B cell (primary cell): Measurements from ENCODE around the gene ALKBH7. TPM values are rescaled to one million over a fixed set of nuclear protein-coding genes. Genes with fewer than 3 reads are reported as not detected.

Experiments used
- ATAC-seq: fragments of 200-7000 bp; cut with Tn5 transposase; one replicate; pipeline ENCODE4 v1.10.0; 2021; ENCODE audit warnings: low read depth, mild to moderate bottlenecking, moderate number of reproducible peaks, moderate library complexity
- CTCF ChIA-PET: fragments of 350-600 bp; sonication (Branson Sonifier 250); formaldehyde crosslinking; loops from one replicate; lab custom pipeline; 2021; ENCODE audit warnings: antibody characterized with exemption, inconsistent platforms; lab: Charles Lee
- POLR2A ChIA-PET: fragments of 350-600 bp; sonication (Branson Sonifier 250); formaldehyde crosslinking; loops from one replicate; lab custom pipeline; 2021; ENCODE audit warnings: antibody characterized with exemption; lab: Charles Lee
- DNase-seq: peaks from one replicate; pipeline ENCODE4 v3.0.0; 2013
- H2AFZ ChIP-seq: 2 replicates; pipeline ENCODE4 v1.6.1; 2012; ENCODE audit warnings: mild to moderate bottlenecking, low read depth, low read length; ENCODE audit not compliant: insufficient read depth, poor library complexity, severe bottlenecking
- H3K27ac ChIP-seq, 2 donors: 1 replicate in 1 of 2; 2 replicates in 1 of 2; pipeline ENCODE4 v1.5.1; 2012 to 2013; ENCODE audit warnings: low read length in 2 of 2, mild to moderate bottlenecking in 2 of 2, moderate library complexity in 1 of 2
- H3K27me3 ChIP-seq, 4 experiments: fragments of 200-600 bp in 1 of 4; sonication (generic) in 1 of 4; replicated peaks in 1 of 4; 1 replicate in 2 of 4; 2 replicates in 2 of 4; pipeline versions ENCODE4 v1.6.1 to v1.7.0; 2013 to 2016; ENCODE audit warnings: low read length in 3 of 4, mild to moderate bottlenecking in 2 of 4, mixed read lengths in 1 of 4, moderate library complexity in 1 of 4; ENCODE audit not compliant: insufficient read depth in 4 of 4, control insufficient read depth in 3 of 4; ENCODE audit errors: control extremely low read depth in 1 of 4
- H3K36me3 ChIP-seq, 2 experiments: replicated peaks in 1 of 2; 1 replicate in 1 of 2; 2 replicates in 1 of 2; pipeline versions ENCODE4 v1.6.1 to v1.7.1; 2013; ENCODE audit warnings: low read length in 1 of 2; ENCODE audit not compliant: insufficient read depth in 2 of 2, control insufficient read depth in 1 of 2; ENCODE audit errors: control extremely low read depth in 1 of 2, extremely low read depth in 1 of 2
- H3K4me1 ChIP-seq, 2 donors: fragments of 200-600 bp in 1 of 2; sonication (generic) in 1 of 2; 1 replicate in 1 of 2; 2 replicates in 1 of 2; pipeline versions ENCODE4 v1.5.1 to v1.6.1; 2013 to 2017; ENCODE audit warnings: low read length in 2 of 2; ENCODE audit not compliant: control insufficient read depth in 2 of 2, insufficient read depth in 2 of 2
- H3K4me2 ChIP-seq: replicated peaks from 2 replicates; pipeline ENCODE3; 2012; ENCODE audit warnings: mild to moderate bottlenecking, low read depth, low read length; ENCODE audit not compliant: poor library complexity, severe bottlenecking
- H3K4me3 ChIP-seq, 5 experiments: fragments of 200-600 bp in 1 of 5; sonication (generic) in 1 of 5; 1 replicate in 3 of 5; 2 replicates in 2 of 5; pipeline versions ENCODE4 v1.5.1 to v1.7.0; 2011 to 2016; ENCODE audit warnings: low read length in 4 of 5, mild to moderate bottlenecking in 4 of 5, low read depth in 2 of 5, control low read depth in 1 of 5, moderate library complexity in 1 of 5; ENCODE audit not compliant: insufficient read depth in 1 of 5; ENCODE audit errors: control extremely low read depth in 1 of 5, extremely low read depth in 1 of 5
- H3K79me2 ChIP-seq: fragments of 200-600 bp; sonication (generic); one replicate; pipeline ENCODE4 v1.6.0; 2016; ENCODE audit warnings: low read length; ENCODE audit not compliant: control insufficient read depth, insufficient read depth
- H3K9ac ChIP-seq: fragments of 200-600 bp; sonication (generic); 2 replicates; pipeline ENCODE4 v1.6.1; 2017; ENCODE audit warnings: mild to moderate bottlenecking, low read length, moderate library complexity
- H3K9me3 ChIP-seq, 3 donors: one replicate each; pipeline versions ENCODE4 v1.6.1 to v1.7.1; 2013; ENCODE audit warnings: low read length in 2 of 3; ENCODE audit not compliant: control insufficient read depth in 2 of 3, insufficient read depth in 1 of 3; ENCODE audit errors: control extremely low read depth in 1 of 3
- H4K20me1 ChIP-seq: 2 replicates; pipeline ENCODE4 v1.6.0; 2012; ENCODE audit warnings: mild to moderate bottlenecking, low read length; ENCODE audit not compliant: insufficient read depth, control insufficient read depth, poor library complexity, severe bottlenecking
- H3K27ac Mint-ChIP-seq: one replicate; pipeline ENCODE4 v1.8.0; 2021; ENCODE audit warnings: mixed read lengths
- H3K27me3 Mint-ChIP-seq: one replicate; pipeline ENCODE4 v1.8.0; 2021; ENCODE audit warnings: mixed read lengths
- H3K4me1 Mint-ChIP-seq: one replicate; pipeline ENCODE4 v1.8.0; 2021; ENCODE audit warnings: mixed read lengths
- H3K4me3 Mint-ChIP-seq: one replicate; pipeline ENCODE4 v1.8.0; 2021; ENCODE audit warnings: mixed read lengths
- H3K9me3 Mint-ChIP-seq: one replicate; pipeline ENCODE4 v1.8.0; 2022; ENCODE audit warnings: mixed read lengths; ENCODE audit not compliant: insufficient read depth
- CTCF ChIP-seq: fragments of 200-600 bp; IDR thresholded peaks from one replicate; pipeline ENCODE4 v1.8.0; 2022; ENCODE audit warnings: antibody characterized with exemption, mild to moderate bottlenecking
- EZH2 ChIP-seq: IDR thresholded peaks from 2 replicates; pipeline ENCODE4 v1.6.1; 2012; ENCODE audit warnings: borderline replicate concordance, low read depth, mild to moderate bottlenecking, moderate library complexity, low read length; ENCODE audit not compliant: insufficient read depth, poor library complexity, severe bottlenecking
- WGBS: methylation state at CpG from one replicate; pipeline ENCODE4 v1.1.5; 2013; ENCODE audit warnings: missing lambda C conversion rate; ENCODE audit not compliant: insufficient coverage; 5-methylcytosine and 5-hydroxymethylcytosine counted together
- intact Hi-C: fragments of 100-400 bp; cut with micrococcal nuclease; formaldehyde crosslinking; loops from one replicate; pipeline ENCODE4 v1.10.0; 2022
- polyA plus RNA-seq: library from polyadenylated mRNA; depleted of rRNA; stranded (reverse); fragments of >200 nt; gene quantifications from 2 replicates; pipeline ENCODE4 v1.2.3, GENCODE V29; 2012
- total RNA-seq, 2 donors: library from RNA; stranded (reverse); fragments of 120-200 nt in 1 of 2; gene quantifications; 1 replicate in 1 of 2; 2 replicates in 1 of 2; pipeline versions ENCODE4 v1.2.3 to v1.2.4, GENCODE V29; 2013 to 2022

ALKBH7 gene
- total and polyA plus RNA-seq, 2 donors (not counting 1 experiment from before 2014, with no cell fraction given) = 36.4 to 67.0 TPM

- Histone ChIP-seq H3K9me3 (no peaks in the 10 kb centered on the region), H2AFZ (no peak overlapping the region), H4K20me1 (no peaks in the 10 kb centered on the region), H3K4me2 (no peak overlapping the region), H3K79me2 (no peaks in the 10 kb centered on the region), H3K4me1 (no peaks in the 10 kb centered on the region), H3K27me3 (no peaks in the 10 kb centered on the region), H3K27ac (no peak overlapping the region), H3K36me3 (no peaks in the 10 kb centered on the region), H3K4me3 (no peak overlapping the region), H3K9ac (no peak overlapping the region)
- ATAC-seq = no peak
- ChIA-PET POLR2A (no interaction called here), CTCF (no interaction called here)
- Mint-ChIP-seq H3K27me3 (no peaks in the 10 kb centered on the region), H3K9me3 (no peaks in the 10 kb centered on the region), H3K27ac (no peak overlapping the region), H3K4me1 (no peaks in the 10 kb centered on the region), H3K4me3 (no peak overlapping the region)
- WGBS = 88% methylated on average over 9 of the region's 10 CpGs
- TF ChIP-seq EZH2 = no peak
- no peak for TF ChIP-seq CTCF
- no peak for DNase-seq
- intact Hi-C loops = no loop called here
Observed at GRCh38 chr19:6402058-6402457, 29.5 kb downstream of the ALKBH7 start.

- intact Hi-C loops = no loop called here
- DNase-seq = no peak
- ChIA-PET POLR2A (no interaction called here), CTCF (no interaction called here)
- no peak overlapping the region for H2AFZ ChIP-seq
- H3K27me3 ChIP-seq = no peaks in the 10 kb centered on the region
- H3K27ac ChIP-seq = no peak overlapping the region
- TF ChIP-seq EZH2 (no peak), CTCF (no peak)
- Mint-ChIP-seq H3K4me1 (no peaks in the 10 kb centered on the region), H3K4me3 (no peak overlapping the region), H3K27me3 (no peaks in the 10 kb centered on the region), H3K9me3 (no peaks in the 10 kb centered on the region), H3K27ac (no peak overlapping the region)
- no peaks in the 10 kb centered on the region for H3K36me3 ChIP-seq
- no peak overlapping the region for H3K9ac ChIP-seq
- no peak overlapping the region for H3K4me3 ChIP-seq
- ATAC-seq = no peak
- H3K4me1 ChIP-seq = no peaks in the 10 kb centered on the region
- no peak overlapping the region for H3K4me2 ChIP-seq
- H3K9me3 ChIP-seq = no peaks in the 10 kb centered on the region
- H4K20me1 ChIP-seq = no peaks in the 10 kb centered on the region
- WGBS = 87% methylated on average over 18 of the region's 22 CpGs
- no peaks in the 10 kb centered on the region for H3K79me2 ChIP-seq
Observed at GRCh38 chr19:6402837-6403608, 30.4 kb downstream of the ALKBH7 start.
